GM21786 (cell line): Measurements from ENCODE around the gene GBGT1.

Experiments used
- ATAC-seq: cut with Tn5 transposase; IDR thresholded peaks from one replicate; pipeline ENCODE4 v1.9.1; 2021; ENCODE audit not compliant: unreplicated experiment

GBGT1 gene

DNA sequence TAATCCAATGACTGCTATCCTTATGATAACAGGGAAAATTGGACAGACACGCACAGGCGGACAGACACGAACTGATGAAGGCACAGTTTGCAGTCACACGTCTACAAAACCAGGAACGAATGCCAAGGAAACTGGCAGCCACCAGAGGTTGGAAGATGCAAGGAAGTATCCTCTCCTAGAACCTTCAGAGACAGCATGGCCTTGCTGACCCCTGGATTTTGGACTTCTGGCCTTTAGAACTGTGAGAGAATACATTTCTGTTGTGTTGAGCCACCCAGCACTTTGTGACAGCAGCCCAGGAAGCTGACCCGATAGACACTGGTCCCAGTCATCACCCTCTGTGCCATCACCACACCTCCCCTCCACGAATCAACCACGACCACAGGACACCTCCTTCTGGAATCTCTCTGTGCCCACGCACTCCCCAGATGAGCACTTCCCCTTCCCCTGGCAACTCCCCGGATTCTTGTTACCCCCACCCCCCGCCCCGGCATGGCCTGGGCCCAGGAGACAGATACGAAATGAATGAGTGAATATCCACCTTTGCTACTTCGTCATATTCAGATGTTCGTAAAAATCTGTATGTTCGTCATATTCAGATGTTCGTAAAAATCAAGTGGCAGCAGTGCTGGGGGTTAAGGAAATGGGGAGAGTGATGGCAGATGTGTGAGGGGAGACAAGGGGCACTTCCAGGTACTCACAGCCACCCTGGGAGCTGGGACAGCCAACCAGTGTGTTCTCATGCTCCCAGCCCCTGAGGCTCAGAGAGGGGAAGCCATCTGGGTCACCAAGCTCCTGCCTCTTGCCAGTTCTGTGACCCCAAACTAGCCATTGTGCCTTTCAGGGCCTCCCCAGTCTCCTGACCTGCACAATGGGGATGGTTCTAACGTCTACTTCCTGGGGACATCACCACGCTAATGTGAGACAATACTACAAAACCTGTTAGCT lies 18.5 kb downstream of the GBGT1 start:
- ATAC-seq: no peak

GRCh38 chr9:133144142-133144903 lies 19.4 kb downstream of the GBGT1 start:
- peak; percentile 50 for ATAC-seq

- no peak for ATAC-seq
Measured at GRCh38 chr9:133143639-133144141, 20.0 kb downstream of the GBGT1 start.

GRCh38 chr9:133142684-133143622 lies 20.8 kb downstream of the GBGT1 start:
- no peak for ATAC-seq

GRCh38 chr9:133141833-133142595 lies 21.7 kb downstream of the GBGT1 start:
- no peak for ATAC-seq

DNA sequence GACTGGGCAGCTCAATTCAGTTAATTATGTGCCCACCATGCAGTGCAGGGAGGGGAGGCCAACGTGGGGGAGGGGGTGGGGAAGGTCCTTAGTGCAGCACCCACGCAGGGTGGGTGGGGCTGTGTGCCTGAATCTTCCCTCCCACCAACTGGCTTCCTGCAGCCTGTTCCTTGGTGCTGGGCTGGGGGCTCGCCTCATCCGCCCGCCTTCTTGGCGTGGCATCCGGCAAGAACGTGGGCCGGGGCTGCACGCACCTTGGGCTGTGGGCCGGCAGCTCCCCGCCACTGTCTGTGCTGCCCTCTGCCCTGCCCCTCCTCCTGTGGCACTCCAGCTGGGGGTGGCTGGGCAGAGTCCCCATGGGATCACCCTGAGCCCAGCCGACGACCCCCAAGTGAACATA lies 23.1 kb downstream of the GBGT1 start:
- ATAC-seq: no peak

DNA sequence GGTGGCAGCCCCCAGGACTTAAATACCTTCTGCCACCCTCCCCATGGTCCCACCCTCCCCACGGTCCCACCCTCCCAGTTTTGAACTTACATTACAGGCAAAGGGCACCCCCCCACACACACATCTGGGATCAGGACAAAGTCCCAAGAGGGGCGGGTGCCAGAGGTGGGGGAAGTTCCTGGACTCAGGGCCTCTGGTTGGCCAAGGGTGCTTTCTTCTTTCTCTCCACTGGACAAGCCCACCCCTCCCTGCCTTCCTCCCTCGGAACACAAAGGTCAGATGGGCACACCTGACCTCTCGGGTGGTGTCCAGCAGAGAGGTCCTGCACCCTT lies 23.6 kb downstream of the GBGT1 start:
- ATAC-seq: no peak

DNA sequence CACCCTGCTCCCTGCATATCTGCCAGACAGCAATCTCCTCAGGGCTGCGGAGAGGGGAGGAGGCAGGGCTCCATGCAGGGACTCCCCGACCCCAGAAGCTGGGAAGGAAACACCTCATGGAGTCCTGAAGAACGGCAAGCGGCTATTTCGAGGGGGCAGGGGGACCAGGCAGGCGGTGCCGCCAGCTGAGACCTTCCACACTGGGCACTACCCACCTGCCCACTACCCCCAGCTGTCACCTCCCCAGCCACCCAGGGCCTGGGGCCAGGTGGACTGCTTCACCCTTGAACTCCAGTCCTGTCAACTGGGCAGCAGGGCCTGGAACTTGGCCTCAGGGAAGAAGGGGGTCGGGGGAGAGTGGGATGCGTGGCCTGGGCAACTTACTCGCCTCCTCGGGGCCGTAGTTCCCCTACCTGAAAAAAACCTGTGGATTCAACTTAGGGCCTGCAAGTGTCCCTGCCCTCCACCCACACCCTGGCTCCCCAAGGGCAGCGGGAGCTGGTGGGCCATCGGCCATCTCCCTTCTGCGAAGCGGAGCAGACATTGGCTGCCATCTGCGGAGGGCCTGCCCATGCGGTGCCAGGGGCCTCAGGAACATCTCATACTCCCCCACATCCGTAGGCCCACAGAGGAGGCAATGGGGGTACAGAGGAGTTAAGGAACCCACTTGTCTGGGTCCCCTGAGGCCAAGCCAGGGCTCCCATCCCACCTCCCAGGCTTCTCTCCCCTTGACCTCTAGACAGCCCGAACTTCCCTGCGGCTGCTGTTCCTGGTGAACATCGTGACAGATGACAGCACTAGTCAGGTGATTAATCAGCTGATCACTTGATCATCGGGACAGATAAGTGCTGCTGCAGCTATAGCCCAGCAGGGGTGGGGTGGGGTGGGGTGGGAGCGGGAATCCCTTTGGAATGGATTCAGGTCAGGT lies 24.2 kb downstream of the GBGT1 start:
- no peak for ATAC-seq

- ATAC-seq: no peak
Measured at GRCh38 chr9:133137451-133138231, 26.1 kb downstream of the GBGT1 start.

GRCh38 chr9:133135146-133135745 lies 28.5 kb downstream of the GBGT1 start:
- no peak for ATAC-seq

DNA sequence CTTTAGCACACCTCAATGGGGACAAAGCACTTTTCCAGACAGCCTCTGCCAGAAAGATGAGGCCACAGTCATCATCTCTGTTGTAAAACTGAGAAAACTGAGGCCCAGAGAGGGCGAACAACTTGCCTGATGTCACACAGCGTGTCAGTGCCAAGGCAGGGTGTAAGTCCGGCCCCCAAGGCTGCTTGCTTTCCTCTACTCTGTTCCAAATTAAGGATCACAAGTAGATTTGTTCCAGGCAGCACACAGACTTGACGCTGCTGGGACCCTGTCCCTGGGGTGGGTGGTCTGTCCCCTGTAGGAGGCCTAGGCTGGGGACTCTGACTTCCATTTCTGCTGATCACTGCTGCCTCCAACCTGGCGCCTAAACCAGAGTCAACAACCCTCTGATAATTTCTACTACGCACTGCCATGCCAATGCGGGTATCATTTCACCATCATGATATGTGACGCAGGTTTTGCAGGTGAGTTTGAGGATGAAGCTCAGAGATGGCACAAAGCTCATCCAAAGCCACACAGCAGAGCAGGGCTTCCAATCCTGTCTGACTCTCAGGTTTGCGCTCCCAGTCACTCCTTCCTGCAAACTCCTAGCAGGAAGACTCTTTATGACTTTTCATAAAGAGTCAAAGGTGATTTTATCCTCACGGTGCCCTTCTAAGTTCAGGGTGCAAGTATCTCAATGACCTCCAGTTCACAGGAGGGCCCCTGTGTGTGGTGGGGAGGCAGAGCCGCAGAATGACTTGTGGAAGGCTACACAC lies 29.1 kb downstream of the GBGT1 start:
- ATAC-seq: no peak

GRCh38 chr9:133133681-133134387 lies 29.9 kb downstream of the GBGT1 start:
- peak; percentile 89 for ATAC-seq

- no peak for ATAC-seq
Measured at GRCh38 chr9:133132174-133132573, 31.5 kb downstream of the GBGT1 start.

DNA sequence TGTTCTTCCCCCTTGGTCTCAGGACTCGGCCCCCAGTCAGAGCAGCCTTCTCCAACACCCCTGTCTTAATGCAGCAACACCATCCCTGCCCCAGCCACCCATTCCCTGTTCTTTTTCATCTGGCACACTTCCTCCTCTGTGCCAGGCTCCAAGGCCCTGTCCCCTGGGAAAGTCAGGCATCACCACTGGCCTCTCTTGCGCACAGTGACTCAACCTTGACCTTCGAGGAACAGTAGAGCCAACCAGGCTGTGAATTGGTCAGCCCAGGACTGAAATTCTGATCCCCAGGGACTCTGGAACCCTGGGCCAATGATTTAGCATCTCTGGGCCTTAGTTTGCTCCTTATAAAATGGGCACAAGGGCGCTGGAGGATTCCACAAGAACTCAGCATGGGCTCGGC lies 32.2 kb downstream of the GBGT1 start:
- ATAC-seq: no peak

- peak; percentile 45 for ATAC-seq
Measured at GRCh38 chr9:133130685-133131244, 32.9 kb downstream of the GBGT1 start.
